Left ventricle myocardium superior (tissue), 1 donor: ENCODE results near the gene USP6NL. TPM values are rescaled to one million over a fixed set of nuclear protein-coding genes. Genes with fewer than 3 reads are reported as not detected.

ENCODE experiments used
- ATAC-seq: fragments of 200-7000 bp; cut with Tn5 transposase; one replicate; pipeline ENCODE4 v1.9.1; 2020; ENCODE audit warnings: mild to moderate bottlenecking, moderate library complexity
- DNase-seq: peaks from one replicate; pipeline ENCODE4 v3.0.0-alpha.2; 2020
- intact Hi-C: fragments of 100-400 bp; cut with micrococcal nuclease; formaldehyde crosslinking; loops from one replicate; pipeline ENCODE4 v1.11.0; 2022
- total RNA-seq: library from RNA; stranded (reverse); fragmentation: NEBNext Ultra II Directional; extraction: Animal tissue kit (Norgen Biotek cat#: 25700); gene quantifications from one replicate; pipeline ENCODE4 v1.2.1, GENCODE V29; 2021
- donor health status: DM: no; HTN: yes; CAD: no; lungs with severe emphysema.

USP6NL gene
- total RNA-seq, 1 donor from 2014 or later, result 6.9 TPM

DNA sequence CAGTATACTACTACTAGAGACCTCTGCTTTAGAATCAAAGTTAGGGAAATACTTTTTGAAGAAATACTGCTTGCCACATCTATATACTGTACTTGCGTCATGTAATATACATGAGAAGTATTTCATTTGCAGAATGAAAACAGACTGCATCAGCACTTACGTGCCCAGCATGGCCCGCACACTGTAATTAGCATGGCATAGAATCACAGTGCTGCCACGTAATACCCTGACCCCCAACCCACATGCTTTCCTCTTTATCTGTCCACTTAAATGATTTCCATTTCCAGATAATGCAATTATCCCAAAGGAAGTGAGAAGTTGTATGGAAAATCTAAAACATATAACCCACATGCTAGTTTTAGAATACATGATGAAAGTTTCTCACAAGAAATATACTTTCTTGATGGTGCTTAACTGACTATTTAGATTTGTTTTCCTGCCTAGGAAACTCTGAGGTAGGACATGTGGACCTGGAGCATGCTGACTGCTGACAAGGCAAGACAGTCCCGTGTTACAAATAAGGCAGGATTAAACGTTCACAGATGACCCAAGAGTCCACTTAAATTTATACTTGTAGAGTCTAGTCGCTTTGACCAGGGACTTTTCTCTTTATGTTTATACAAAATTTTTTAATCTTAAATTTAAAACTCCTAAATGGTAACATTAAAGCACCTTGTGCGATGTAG, 12.6 kb downstream of the USP6NL start:
- DNase-seq (no peak), ATAC-seq (no peak)
- intact Hi-C loops, result no loop called here

DNA sequence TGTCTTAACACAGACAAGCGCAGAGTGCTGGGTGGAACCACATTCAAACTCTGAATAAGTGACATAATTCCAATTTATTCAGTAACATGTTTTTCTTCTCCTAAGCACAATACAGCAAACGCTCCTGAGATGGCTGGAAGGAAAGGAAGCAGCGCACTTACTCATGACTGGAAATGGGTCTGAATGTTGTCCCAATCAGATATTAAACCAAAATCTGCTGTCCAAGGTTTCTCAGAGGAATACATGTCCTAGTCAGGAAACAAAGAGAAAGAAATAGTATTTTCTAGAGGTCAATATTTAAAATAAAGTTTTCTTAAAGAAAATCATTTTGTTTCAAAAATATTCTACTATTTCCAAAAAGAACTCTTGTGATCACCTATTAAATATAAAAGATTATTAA, 14.0 kb downstream of the USP6NL start:
- ATAC-seq (no peak), DNase-seq (no peak)
- intact Hi-C loops, result no loop called here

DNA sequence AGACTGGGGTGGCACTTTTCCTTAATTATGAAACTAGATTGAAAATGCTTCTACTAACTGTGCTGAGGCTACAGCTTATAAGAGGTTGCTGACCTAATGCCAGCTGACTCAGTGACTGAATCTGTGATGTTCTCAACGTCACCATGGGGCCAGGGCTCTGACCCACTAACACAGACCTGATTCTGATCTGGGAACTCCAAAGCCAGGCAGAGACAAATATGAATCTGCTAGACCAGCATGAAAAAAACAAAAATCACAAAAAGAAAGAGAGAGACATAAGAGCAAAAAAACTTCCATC, 16.1 kb downstream of the USP6NL start:
- intact Hi-C loops, result no loop called here
- peak; percentile 38 for ATAC-seq

DNA sequence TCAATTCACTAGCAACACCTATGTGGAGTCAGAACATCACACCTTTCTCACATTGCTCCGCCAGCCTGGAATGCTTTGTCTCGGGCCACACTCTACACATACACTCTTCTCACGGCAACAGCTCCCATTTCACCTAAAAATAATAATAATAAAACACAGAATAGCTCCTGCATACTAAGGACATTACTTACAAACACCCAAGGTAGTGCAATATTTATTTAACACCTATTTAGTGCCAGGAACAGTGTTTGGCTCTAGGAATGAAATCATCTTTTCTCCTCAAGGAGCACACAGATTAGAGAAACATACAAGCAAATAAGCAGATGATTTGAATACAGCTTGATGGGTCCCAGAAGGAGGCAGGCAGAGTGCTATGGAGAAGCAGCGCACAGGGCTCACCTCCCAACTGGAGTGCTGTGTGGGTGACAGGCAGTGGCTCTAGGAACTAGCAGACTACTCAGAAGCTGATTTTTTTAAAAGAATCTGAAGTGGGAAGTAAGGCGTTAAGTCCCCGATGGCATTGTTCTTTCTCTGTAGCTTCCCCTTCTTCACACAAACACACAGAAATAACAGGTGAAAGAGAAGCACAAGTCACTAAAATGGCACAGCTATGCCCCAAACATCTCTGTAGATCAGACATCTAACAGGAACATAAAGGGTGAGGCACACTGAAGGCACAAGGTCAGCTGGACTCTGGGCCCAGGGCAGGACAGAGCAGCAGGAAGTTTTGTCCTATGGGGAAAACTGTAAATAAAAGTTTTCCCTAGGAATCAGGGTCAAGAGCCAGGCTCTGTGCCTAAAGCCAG, 16.7 kb downstream of the USP6NL start:
- ATAC-seq (peak; percentile 32), DNase-seq (no peak)
- intact Hi-C loops, result no loop called here

More for the DNA sequence above, 16.1 kb downstream of the USP6NL start:
- DNase-seq, result no peak

DNA sequence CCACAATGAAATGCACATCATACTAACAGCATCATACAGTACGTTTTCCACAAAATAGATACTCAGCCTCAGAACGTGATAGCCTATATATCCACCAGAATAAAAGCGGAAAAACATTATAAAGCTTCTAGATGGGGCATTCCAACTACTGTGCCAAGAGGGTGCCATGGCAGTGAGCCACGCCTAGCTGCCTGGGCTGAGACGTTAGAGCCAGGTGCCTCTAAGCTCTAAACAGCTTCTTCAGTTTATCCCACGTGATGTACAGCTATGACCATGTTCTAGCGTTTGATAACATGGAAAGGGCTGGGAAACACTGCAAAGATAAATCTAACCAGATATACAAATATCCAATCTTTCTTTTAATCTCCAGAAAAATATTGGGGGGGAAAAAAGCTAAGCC, 17.8 kb downstream of the USP6NL start:
- DNase-seq, result no peak
- intact Hi-C loops, result no loop called here
- ATAC-seq, result peak; percentile 35

DNA sequence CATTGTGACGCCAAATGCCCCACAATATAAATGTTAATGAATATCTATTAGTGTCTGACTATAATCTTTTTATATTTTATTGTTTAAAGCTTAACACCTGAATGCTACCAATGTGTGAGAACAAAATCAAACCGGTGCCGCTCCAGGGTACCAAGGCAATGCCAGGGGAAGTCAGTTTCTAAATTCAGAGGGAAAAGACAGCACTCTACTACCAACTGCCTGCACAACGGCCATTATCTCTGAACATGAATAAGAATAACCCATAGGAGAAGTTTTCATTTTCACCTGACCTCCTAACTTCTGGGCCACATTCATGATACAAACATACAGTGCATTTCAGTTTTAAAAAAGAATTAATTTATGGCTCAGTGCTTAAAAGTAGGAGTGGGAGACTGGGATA, 21.7 kb downstream of the USP6NL start:
- DNase-seq, result no peak
- intact Hi-C loops, result no loop called here
- ATAC-seq, result peak; percentile 58

DNA sequence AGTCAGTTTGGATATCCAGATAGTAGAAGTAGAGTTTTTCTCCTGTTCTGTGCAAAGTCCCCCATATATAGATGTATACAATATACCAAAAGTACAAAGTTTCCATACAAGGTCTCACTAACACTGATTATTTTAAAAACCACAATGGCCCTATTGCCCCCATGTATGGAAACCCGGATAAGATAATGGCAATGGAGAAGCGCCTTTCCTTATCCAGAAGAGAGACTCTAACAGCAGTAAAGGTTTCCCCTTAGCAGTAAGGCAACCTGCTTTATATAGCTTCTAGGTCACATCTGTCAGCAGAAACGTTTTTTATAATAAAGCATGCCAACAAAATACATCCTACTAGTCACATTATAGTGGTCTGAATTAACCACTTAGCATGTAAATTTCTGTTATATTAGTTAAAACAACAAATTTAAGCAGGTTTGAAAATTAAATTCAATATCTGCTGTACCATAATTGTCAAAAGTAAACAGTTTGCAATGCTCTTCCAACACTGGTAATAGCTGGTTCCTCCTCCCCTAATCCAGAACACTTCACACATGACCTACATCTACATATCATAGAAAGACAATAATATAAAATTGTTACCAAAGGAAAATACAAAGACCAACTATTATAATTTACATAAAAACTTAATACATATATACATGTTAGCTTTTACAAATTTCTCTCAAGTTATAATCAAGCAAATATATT, 22.4 kb downstream of the USP6NL start:
- DNase-seq (no peak), ATAC-seq (peak; percentile 48)
- intact Hi-C loops, result no loop called here

DNA sequence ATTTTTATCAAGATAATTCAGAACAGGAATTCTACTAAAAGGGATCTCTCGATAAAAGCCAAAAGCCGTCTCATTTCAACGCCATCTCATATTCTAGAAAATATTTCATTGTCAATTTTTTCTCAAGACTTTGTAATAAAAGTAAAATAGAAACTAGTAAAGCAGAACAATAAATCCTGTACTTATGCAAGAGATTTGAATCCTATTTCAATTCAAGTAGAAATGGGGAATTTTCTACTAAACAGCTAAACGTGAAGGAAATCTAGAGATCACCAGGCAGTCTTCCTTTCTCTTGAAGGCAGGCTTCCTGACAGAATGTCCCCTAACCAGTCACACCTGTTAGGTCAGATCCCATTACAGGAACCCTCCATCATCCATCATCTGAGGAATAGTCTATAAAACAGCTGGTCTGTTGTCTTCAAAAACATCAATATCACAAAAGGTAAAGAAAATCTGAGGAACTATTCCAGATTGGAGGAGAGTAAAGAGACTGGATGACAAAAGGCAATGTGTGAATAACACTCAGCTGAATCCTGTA, 23.7 kb downstream of the USP6NL start:
- DNase-seq, result no peak
- intact Hi-C loops, result no loop called here
- ATAC-seq, result no peak

DNA sequence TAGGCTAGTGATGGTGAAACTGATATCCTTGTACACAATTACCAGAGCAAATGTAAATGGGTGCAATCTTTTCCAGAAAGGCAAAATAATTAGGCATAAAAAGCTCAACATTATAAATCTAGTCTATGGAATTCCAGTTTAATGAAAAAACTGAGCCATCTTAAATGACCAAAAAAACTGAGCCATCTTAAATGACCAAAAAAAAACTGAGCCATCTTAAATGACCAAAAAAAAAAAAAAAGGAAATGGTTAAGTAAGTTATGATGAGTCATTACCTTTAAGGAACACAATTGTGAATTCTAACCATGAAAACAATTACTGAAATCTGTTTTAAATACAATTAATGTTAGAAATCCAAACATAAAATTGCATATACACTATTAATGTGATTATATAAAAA, 25.3 kb downstream of the USP6NL start:
- no peak for ATAC-seq
- intact Hi-C loops, result no loop called here
- DNase-seq, result no peak

DNA sequence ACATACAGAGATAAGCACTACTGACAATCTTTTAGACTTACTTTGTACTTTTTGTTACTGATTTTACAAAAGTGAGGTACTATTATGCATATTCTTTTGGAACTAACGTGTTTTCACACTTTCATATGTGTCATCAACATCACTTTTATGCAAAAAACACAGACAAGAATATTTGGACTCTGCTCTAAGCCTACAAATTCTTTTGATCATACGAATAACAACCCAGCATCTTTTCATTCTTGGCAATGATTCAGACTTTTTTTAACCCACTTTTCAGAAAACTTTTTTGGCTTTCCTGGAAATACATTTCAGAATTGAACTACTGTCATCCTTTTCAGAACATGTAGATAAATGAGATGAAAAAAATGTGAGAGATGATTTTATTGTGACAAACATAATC, 30.2 kb downstream of the USP6NL start:
- ATAC-seq (no peak), DNase-seq (no peak)
- intact Hi-C loops, result no loop called here

DNA sequence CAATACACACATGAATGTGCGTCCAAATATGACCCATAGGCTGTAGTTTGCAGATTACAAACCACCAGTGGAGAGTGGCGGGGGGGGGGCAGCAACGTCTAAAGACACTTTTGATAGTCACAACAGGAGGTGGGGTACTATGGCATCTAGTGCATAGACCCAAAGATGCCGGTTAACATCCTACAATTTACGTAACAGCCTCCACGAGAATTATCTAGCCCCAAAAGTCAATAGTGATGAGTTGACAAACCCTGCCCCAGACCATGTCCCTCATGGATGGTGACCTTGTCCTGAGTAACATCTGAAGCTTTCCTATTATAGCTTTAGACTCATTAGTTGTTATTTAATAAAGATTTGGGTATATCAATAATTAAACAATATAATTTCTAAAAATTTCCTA, 31.6 kb downstream of the USP6NL start:
- no peak for DNase-seq
- ATAC-seq, result no peak
- intact Hi-C loops, result no loop called here

DNA sequence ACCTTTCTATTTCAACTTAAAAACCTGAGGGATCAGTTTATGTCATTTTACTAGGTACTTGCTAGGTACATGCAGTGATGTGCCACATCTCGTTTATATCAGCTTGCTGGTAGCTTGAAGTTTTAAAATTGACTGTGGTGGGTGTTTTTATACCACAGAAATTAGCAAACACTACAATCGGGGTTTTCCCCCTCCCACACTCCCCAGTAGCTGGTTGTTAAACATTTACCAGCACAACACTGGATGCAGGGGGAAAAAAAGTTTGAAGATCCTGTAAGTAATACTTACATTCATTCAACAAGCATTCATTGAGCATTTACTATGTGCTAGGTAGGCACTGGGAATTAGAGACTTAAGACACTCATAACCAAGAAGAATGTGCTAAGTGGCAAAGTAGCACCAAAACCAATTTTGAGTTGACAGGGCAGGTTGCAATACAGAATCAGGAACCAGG, 32.6 kb downstream of the USP6NL start:
- no peak for ATAC-seq
- intact Hi-C loops, result no loop called here

DNA sequence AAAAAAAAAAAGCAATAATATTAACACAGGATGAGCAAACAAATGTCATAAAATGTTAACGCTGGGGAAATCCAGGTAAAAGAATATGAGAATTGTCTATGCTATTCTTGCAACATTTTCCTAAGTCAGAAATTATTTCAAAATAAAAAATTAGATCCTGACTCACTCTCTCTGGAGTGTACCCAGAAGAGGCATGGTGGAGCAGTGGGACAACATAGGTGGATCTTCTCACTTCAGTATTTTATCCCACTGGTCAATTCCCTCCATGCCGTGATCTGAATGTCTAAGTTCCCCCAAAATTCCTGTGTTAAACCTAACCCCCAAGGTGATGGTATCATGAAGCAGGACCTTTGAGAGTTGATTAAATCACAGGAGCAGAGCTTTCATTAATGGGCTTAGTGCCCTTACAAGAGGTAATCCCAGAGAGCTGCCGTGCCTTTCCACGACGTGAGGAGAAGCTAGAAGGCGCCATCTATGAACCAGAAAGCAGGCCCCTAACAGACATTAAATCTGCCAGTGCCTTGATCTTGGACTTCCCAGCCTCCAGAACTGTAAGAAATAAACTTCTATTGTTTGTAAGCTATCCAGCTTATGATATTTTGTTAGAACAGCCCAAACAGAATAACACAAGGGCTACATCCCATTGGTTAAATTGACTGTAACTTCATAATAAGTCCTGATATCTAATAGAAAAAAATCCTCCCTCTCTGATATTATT, 35.2 kb downstream of the USP6NL start:
- intact Hi-C loops, result no loop called here
- DNase-seq, result no peak
- no peak for ATAC-seq

More for the DNA sequence above, 32.6 kb downstream of the USP6NL start:
- no peak for DNase-seq

DNA sequence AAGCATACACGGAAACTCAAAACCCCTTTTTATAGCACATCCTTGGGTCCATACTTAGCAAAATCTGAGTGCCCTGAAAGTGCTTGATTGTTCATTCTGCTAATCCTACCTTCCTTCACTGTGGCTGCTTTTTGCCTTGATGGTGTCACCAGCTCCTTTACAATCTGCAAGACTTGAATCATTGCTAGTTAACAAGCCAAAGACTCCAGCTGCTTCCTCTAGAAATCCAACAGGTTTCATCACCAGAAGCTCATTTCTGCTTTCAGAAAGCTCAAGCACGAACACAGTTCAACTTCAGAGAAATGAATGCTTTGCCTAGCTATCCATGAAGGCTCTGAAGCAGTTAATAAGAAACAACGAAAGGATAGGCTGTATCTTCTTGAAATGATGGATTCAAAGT, 38.0 kb downstream of the USP6NL start:
- no peak for DNase-seq
- peak; percentile 32 for ATAC-seq
- intact Hi-C loops, result no loop called here

DNA sequence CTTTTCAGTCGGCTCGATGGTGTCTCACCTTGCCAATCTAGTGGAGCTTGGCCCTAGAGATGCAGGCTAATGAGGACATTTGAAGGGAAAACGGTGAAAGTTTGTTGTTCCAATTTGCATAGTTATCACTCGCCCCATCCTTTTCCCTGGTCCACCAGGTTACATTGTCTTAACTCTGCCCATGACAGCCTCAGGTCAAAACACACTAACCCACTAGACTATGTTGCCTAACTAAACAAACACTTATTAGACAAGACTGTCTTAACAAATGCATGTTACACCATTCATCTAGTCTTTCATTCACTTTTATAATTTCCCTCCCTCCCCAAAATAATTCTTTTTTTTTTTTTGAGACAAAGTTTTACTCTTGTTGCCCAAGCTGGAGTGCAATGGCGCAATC, 40.7 kb downstream of the USP6NL start:
- DNase-seq, result no peak
- intact Hi-C loops, result no loop called here
- ATAC-seq, result no peak

DNA sequence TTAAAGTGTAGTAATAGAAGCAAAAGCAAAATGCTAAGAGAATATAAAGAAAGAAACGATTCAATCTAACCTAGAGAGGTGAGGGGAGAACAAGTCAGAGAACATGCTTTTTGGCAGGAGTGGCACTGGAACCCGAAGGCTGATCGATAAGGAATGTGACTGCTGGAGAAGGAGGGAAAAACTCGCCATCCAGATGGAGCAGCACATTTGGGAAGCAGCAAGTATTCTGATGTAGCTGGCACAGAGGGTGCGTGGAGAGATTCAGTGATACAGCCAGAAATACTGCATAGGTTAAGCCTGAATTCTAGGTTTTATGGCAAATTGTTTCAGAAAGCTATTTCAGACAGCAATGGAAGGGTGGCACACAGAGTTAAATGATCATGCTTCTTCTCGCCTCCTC, 42.0 kb downstream of the USP6NL start:
- ATAC-seq (no peak), DNase-seq (no peak)
- intact Hi-C loops, result no loop called here

DNA sequence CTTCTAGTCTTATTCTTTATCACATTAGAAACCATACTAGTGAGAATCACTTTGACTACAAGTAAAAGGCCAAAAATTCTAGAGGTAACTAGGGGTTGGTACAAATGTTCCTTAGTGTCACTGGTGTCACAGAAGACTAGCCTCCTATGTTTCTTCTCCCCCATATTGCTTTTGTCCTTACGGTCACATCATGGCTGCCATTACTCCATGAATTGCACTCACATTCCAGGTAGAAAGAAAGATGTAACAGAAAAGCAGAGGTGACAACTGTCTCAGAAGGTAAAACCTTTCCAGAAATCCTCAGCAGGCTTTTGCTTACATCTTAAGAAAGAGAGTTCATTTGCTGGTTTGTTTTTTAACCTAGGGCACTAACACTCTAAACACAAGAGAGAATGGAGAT, 42.9 kb downstream of the USP6NL start:
- intact Hi-C loops, result no loop called here
- DNase-seq (no peak), ATAC-seq (no peak)

DNA sequence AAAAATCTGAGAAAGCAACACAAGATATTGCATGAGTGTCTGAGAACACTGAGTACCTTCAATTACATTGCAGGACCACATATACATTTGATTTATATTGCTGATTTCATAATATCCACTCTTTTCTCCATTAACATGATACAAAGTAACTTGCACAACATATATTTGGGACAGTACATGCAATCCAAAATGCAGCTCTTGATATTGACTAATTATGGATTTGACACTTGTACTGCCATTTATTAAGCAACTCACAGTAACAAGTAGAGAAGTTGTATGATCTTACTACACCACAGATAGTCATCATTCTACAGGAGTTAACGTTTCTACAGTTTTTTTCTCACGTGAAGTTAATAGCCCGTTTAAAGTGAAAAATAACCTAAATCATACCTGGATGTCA, 46.7 kb downstream of the USP6NL start:
- no peak for ATAC-seq
- DNase-seq, result no peak
- intact Hi-C loops, result no loop called here

DNA sequence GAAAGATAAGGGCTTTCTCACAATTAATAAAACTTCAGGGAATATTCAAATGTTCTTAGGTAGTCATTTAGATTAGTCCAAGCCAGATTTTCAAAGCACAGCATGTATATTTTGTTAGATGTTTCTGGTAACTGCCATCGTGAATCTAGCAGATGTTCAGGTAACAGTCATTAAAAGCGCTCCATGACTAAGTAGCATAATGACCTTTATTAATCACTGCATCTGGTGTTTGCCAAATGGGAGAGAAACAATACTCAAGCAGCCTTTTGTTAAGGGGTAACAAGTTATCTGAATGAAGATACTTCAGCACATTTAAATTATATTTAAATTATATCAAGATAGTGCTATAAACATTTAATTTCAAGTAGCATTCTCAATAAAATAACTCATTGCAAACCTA, 47.5 kb downstream of the USP6NL start:
- DNase-seq, result no peak
- ATAC-seq, result no peak
- intact Hi-C loops, result no loop called here

DNA sequence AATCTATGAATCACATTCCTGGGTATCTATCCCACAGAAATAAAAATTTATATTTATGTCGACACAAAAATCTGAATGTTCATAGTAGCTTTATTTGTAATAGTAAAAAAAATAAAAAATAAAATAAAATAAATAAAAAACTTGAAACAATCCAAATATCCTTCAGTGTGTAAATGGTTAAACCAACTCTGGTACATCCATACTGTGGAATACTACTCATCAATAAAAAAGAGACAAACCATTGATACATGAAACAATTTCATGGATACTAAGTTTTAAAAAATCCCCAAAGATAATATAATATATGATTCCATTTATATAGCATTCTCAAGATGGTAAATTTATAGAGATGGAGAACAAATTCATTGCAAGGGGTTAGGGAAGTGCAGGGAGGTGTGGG, 48.6 kb downstream of the USP6NL start:
- ATAC-seq (no peak), DNase-seq (no peak)
- intact Hi-C loops, result no loop called here
